ENCODE results near the gene VIM. TPM values are rescaled to one million over a fixed set of nuclear protein-coding genes. Genes with fewer than 3 reads are reported as not detected.

VIM gene
- total and polyA plus RNA-seq, 7 donors, result 112 to 1,636 (median 930) TPM

DNA sequence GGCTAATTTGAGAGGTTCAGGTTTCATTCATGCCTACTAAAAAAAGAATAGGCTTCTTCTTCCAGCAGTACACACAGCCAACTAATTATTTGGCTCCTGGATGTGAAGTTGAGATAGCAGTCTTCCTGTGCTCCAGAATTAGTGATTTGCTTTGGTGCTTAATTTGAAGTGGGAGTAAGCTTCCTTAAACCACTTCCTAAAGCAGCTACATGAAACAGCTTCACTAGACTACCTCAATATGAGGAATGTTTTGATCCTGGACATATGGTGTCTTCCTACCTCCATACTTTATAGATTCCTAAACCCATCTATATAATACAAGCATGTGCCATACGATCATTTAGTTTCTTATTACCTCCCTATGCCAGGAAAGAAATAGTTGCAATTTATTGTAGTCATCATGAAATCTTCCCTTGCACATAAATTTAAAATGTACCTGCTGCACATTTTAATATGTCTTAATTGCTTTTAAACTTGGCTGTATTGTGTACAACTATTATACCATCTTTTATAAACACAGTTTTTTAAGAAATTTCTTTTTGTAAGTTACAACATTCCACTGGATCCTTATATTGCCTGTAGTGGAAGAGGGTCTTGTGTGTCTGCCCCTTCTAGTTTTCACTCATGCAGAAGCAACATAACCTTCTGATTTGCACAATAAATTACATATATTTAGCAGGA lies 8.6 kb downstream of the VIM start:
- Histone ChIP-seq H3K4me3 (no peak overlapping the region), H3K4me1 (peaks cover 0 to 40% (median 14%) of the 10 kb centered on the region in 4 donors), H3K9me3 (no peaks in the 10 kb centered on the region), H3K36me3 (peaks cover 35 to 66% (median 37%) of the 10 kb centered on the region in 4 donors), H3K27me3 (no peaks in the 10 kb centered on the region), H3K27ac (no peak overlapping the region)
- WGBS, 2 donors, result 78% methylated on average over 1 of the region's 1 CpG
- no peak for TF ChIP-seq POLR2A (IDR thresholded peaks at IDR 0.05)
- TF ChIP-seq, protein P1, sequence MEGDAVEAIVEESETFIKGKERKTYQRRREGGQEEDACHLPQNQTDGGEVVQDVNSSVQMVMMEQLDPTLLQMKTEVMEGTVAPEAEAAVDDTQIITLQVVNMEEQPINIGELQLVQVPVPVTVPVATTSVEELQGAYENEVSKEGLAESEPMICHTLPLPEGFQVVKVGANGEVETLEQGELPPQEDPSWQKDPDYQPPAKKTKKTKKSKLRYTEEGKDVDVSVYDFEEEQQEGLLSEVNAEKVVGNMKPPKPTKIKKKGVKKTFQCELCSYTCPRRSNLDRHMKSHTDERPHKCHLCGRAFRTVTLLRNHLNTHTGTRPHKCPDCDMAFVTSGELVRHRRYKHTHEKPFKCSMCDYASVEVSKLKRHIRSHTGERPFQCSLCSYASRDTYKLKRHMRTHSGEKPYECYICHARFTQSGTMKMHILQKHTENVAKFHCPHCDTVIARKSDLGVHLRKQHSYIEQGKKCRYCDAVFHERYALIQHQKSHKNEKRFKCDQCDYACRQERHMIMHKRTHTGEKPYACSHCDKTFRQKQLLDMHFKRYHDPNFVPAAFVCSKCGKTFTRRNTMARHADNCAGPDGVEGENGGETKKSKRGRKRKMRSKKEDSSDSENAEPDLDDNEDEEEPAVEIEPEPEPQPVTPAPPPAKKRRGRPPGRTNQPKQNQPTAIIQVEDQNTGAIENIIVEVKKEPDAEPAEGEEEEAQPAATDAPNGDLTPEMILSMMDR (IDR thresholded peaks at IDR 0.05), result no peak
- no peak for TF ChIP-seq EP300 (IDR thresholded peaks at IDR 0.05)
- TF ChIP-seq POLR2AphosphoS5 (IDR thresholded peaks at IDR 0.05), result no peak
- no peak for DNase-seq
- intact Hi-C loops (cut with DNase I), result no loop called here

DNA sequence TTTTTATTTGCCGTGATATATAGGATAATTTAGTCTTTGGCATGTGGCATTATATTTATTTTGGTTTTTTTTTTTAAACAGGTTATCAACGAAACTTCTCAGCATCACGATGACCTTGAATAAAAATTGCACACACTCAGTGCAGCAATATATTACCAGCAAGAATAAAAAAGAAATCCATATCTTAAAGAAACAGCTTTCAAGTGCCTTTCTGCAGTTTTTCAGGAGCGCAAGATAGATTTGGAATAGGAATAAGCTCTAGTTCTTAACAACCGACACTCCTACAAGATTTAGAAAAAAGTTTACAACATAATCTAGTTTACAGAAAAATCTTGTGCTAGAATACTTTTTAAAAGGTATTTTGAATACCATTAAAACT lies 9.1 kb downstream of the VIM start:
- H3K4me3 ChIP-seq, result no peak overlapping the region
- intact Hi-C loops (cut with DNase I), result no loop called here
- TF ChIP-seq POLR2AphosphoS5 (IDR thresholded peaks at IDR 0.05) (no peak), POLR2A (IDR thresholded peaks at IDR 0.05) (no peak), EP300 (IDR thresholded peaks at IDR 0.05) (no peak)
- TF ChIP-seq, protein P1 (IDR thresholded peaks at IDR 0.05), result no peak
- DNase-seq, result no peak
- no peaks in the 10 kb centered on the region for H3K9me3 ChIP-seq
- peaks cover 0 to 35% (median 13%) of the 10 kb centered on the region in 4 donors for H3K4me1 ChIP-seq
- H3K27me3 ChIP-seq, result no peaks in the 10 kb centered on the region
- no peak overlapping the region for H3K27ac ChIP-seq
- WGBS, 2 donors, result 83 to 86% methylated on average over 5 of the region's 5 CpGs
- H3K36me3 ChIP-seq, result peaks cover 35 to 60% (median 37%) of the 10 kb centered on the region in 4 donors

DNA sequence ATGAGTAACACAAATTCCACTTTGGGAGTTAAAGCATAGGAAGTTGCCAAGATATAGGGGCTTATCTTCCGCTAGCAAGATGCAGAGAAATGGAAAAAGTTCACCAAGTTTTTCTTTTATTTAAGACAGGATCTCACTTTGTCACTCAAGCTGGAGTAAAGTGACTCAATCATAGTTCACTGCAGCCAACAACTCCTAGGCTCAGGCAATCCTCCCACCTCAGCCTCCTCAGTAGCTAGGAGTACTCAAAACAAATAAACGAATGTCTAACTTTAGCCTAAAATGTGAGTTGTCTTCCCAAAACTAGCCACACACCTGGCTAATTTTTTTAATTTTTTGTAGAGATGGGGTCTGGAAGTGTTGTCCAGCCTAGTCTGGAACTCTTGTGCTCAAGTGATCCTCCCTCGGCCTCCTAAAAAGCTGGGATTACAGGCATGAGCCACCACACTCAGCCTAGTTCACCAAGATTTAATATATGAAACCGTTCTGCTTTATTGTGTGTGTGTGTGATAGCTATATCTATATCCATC lies 9.9 kb downstream of the VIM start:
- Histone ChIP-seq H3K27ac (peak overlapping the region in 1 of 4 donors; percentile 14), H3K9me3 (no peaks in the 10 kb centered on the region), H3K4me3 (no peak overlapping the region), H3K36me3 (peaks cover 35 to 52% (median 37%) of the 10 kb centered on the region in 4 donors), H3K4me1 (peaks cover 0 to 29% (median 5%) of the 10 kb centered on the region in 4 donors), H3K27me3 (no peaks in the 10 kb centered on the region)
- intact Hi-C loops (cut with DNase I), result no loop called here
- TF ChIP-seq POLR2AphosphoS5 (IDR thresholded peaks at IDR 0.05), result peak in 1 of 4 donors; percentile 22
- TF ChIP-seq POLR2A (IDR thresholded peaks at IDR 0.05), result no peak
- 69 to 79% methylated on average over 4 of the region's 4 CpGs for WGBS, 2 donors
- DNase-seq, result no peak

DNA sequence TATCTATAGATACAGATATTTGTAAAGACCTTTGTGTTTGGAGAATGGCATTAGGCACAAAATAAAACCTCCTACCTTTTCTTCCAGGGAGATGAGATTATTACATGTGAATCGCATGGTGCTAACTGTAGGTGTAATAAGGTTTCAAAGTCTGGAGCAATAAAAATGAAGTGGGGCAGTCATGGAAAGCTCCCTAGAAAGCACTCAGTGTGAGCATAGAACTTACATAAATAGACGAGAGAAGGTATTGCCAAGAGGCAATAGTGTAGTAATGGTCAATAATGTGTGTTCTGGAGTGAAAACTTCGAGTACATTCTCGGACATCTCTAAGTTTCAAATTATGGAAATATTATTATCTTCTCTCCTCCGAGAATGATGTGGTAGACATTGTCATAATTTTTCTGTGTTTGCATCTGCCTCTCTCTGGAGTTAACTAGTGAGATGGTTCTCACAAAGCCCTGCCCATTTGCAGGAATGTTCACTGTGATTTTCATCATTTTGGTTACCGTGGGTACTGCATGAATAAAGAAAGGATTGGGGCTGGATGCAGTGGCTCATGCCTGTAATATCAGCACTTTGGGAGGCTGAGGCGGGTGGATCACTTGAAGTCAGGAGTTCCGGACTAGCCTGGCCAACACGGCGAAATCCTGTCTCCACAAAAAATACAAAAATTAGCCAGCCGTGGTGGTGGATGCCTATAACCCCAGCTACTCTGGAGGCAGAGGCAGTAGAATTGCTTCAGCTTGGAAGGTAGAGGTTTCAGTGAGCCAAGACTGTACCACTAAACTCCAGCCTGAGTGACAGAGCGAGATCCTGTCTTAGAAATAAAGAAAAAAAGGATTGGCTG lies 10.6 kb downstream of the VIM start:
- peak overlapping the region in 1 of 4 donors; percentile 14 for H3K27ac ChIP-seq
- H3K9me3 ChIP-seq, result no peaks in the 10 kb centered on the region
- intact Hi-C loops (cut with DNase I), result no loop called here
- TF ChIP-seq POLR2A (IDR thresholded peaks at IDR 0.05) (no peak), POLR2AphosphoS5 (IDR thresholded peaks at IDR 0.05) (no peak), EP300 (IDR thresholded peaks at IDR 0.05) (no peak)
- TF ChIP-seq, protein P1 (IDR thresholded peaks at IDR 0.05), result no peak
- H3K27me3 ChIP-seq, result no peaks in the 10 kb centered on the region
- no peak overlapping the region for H3K4me3 ChIP-seq
- peaks cover 30 to 45% (median 33%) of the 10 kb centered on the region in 4 donors for H3K36me3 ChIP-seq
- WGBS, 2 donors, result 50 to 70% methylated on average over 12 of the region's 12 CpGs
- DNase-seq, result no peak
- peaks cover 0 to 22% (median under 1%) of the 10 kb centered on the region in 4 donors for H3K4me1 ChIP-seq

All from sigmoid colon (tissue), 7 donors.